Fibroblast of mammary gland (primary cell): ENCODE results near the gene CYFIP1.
A peak's percentile ranks its signal among the peaks of the same experiment; 100 is the strongest.

Source experiments
- DNase-seq: peaks from one replicate; pipeline ENCODE4 v3.0.0-alpha.2; 2010; ENCODE audit warnings: low read depth
- H3K4me3 ChIP-seq: 2 replicates; pipeline ENCODE4 v1.5.1; 2011; ENCODE audit warnings: low read depth, mild to moderate bottlenecking, low read length, moderate library complexity; ENCODE audit not compliant: control insufficient read depth
- CTCF ChIP-seq: conservative IDR thresholded peaks from 2 replicates; pipeline ENCODE4 v1.5.1; 2011; ENCODE audit warnings: low read depth, low read length, inconsistent platforms; ENCODE audit not compliant: control insufficient read depth, insufficient read depth

The CYFIP1 gene

DNA sequence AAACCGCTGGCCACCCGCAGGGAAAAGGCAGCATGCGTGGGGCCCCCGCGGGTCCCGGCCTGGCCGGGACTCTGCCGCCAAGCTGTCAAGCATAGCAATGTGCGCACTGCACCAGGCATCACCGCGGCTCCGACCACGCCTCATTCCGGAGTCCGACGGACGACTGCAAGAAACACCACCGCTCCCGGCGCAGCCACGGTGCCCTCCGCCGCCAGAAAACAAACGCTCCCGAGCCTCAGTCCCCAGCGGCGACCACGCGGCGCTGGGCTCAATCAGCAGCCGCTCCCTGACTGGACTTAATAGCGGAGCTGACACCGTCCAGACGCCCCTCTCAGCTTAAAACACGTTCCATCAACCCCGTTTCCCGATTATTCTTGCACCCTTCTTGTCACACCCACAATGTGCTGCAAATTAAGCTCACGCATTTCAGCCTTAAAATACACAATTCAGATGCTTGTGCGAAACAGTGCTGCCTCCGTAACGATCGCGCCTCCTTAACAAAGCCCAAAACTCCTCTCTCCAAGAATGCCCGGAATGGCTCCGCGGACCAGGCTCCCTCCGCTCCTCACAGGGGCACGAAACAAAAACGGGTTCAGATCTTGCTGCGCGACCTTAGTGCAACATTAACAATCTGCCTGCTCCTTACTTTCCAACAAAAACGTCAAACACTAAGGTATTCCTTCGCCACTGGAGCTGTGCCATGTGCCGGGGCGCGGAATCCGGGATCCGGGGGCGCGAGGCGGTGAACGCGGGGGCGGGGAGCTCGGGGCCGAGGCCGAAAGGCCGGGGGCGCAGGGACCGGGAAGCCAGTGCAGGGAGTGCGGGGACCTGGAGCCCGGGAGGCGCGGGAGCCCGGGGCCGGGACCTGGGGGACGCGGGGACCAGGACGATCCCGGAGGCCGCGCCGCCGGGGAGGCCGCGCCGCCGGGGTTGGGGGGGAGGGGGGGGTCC is 655 bp downstream of the CYFIP1 start:
- no peak for TF ChIP-seq CTCF
- peak; percentile 40 for DNase-seq
- H3K4me3 ChIP-seq, result peak overlapping the region; percentile 77

GRCh38 chr15:22978691-22979237 is 1.4 kb downstream of the CYFIP1 start:
- no peak for TF ChIP-seq CTCF
- H3K4me3 ChIP-seq, result peak overlapping the region; percentile 77
- DNase-seq, result no peak

DNA sequence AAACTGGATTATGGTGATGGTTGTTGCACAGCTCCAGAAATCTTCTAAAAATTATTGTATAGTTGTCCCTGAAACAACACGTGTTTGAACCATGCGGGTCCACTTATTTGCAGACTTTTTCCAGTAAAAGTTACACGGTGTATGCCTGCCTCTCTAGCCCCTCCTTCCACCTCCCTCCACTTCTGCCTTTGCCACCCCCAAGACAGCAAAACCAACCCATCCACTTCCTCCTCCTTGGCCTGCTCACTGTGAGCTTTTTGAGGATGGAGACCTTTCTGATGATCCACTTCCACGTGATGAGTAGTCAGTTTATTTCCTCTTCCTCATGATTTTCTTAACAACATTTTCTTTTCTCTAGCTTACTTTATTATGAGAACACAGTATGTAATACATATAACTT is 5.4 kb downstream of the CYFIP1 start:
- TF ChIP-seq CTCF, result no peak
- no peak for DNase-seq
- H3K4me3 ChIP-seq, result no peak overlapping the region

GRCh38 chr15:22973987-22974386 is 6.2 kb downstream of the CYFIP1 start:
- no peak overlapping the region for H3K4me3 ChIP-seq
- DNase-seq, result no peak
- no peak for TF ChIP-seq CTCF

GRCh38 chr15:22973286-22973685 is 6.9 kb downstream of the CYFIP1 start:
- H3K4me3 ChIP-seq, result no peak overlapping the region
- no peak for TF ChIP-seq CTCF
- DNase-seq, result no peak

DNA sequence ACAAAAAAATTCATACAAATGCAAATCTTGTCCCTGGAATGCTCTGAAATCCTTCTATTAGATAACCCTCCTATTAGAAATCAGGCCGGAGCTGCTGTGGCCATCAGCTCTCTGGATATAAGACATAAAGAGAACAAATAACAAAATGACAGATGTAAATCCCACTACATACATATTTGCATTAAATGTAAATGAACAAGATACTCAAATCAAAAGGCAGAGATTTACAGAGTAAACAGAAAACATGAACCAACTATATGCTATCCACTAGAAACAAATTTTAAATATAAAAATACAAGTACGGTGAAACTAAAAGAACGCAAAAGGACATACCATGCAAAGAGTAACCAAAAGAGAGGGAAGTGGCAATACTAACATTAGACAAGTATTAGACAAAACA is 10.7 kb downstream of the CYFIP1 start:
- TF ChIP-seq CTCF, result no peak

GRCh38 chr15:22968366-22968765 is 11.8 kb downstream of the CYFIP1 start:
- H3K4me3 ChIP-seq, result no peak overlapping the region
- peak; percentile 97 for DNase-seq
- no peak for TF ChIP-seq CTCF

More for the DNA sequence above, 10.7 kb downstream of the CYFIP1 start:
- DNase-seq, result no peak
- no peak overlapping the region for H3K4me3 ChIP-seq
